Left colon (tissue), 2 donors: ENCODE data around the gene DGKB. TPM values are rescaled to one million over a fixed set of nuclear protein-coding genes. Genes with fewer than 3 reads are reported as not detected.
A peak's percentile ranks its signal among the peaks of the same experiment; 100 is the strongest.
"Not testable (repeated sequence)": the region's sequence is repeated elsewhere in the genome, so short reads cannot be mapped to it uniquely, and the experiment has no call there.

Experiments
- ATAC-seq: fragments of 200-7000 bp; cut with Tn5 transposase; one replicate; pipeline ENCODE4 v1.9.1; 2020; ENCODE audit warnings: mild to moderate bottlenecking, moderate library complexity
- DNase-seq, 2 donors: peaks; one replicate each; pipeline ENCODE4 v3.0.0-alpha.2; 2020
- intact Hi-C, 2 donors: fragments of 100-400 bp; cut with DNase I in 1 of 2; cut with micrococcal nuclease in 1 of 2; formaldehyde crosslinking; loops; one replicate each; pipeline versions ENCODE4 v1.11.2 to v1.14.0; 2022; cut with DNase I, micrococcal nuclease
- total RNA-seq, 2 donors: library from RNA; stranded (reverse); fragmentation: NEBNext Ultra II Directional; extraction: Animal tissue kit (Norgen Biotek cat#: 25700); gene quantifications; one replicate each; pipeline ENCODE4 v1.2.1, GENCODE V29; 2021
- donor health status: DM: no; HTN: no; CAD: no.
- donor health status: DM: yes; HTN: yes; CAD: no.

DGKB gene
- total RNA-seq, 2 donors from 2014 or later, result 0.06 to 0.39 TPM

DNA sequence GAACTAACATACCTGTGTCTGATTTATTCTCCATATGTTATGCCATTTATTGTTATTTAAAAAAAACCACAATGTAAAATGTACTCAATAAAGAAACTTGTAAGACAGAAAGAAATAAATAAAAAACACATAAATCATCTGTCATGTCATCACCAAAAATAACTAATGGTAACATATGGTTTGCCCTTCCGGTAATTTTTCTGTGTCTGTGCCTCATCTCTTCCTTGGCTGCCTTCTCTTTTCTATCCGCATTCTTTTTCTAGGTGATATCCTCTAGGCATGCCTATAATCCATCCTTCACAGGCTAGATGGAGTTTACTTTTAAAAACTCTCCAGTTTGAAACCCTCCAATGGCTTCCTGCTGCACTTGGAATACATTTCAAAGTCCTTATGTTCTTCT is 609.1 kb downstream of the DGKB start:
- intact Hi-C loops, result no loop called here
- ATAC-seq (peak; percentile 42), DNase-seq (no peak)

DNA sequence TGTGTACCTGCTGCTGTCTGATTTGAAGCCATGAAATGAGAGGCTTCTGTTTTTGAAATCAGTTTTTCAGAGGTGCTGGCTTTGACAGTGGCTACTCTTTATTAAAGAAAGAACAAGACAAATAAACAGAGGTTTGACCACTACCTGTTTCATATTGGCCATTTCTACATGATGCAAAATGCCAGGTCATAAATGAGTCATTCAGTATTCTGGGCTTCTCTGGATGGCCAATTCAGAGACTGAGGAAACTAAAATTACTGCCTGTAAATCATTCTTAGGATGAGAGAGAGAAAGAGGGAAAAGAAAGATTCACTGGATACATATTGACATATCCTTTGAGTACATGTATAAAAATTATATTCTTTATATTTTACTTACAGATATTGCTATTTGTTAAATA is 609.8 kb downstream of the DGKB start:
- intact Hi-C loops, result no loop called here
- ATAC-seq (no peak), DNase-seq (no peak)

DNA sequence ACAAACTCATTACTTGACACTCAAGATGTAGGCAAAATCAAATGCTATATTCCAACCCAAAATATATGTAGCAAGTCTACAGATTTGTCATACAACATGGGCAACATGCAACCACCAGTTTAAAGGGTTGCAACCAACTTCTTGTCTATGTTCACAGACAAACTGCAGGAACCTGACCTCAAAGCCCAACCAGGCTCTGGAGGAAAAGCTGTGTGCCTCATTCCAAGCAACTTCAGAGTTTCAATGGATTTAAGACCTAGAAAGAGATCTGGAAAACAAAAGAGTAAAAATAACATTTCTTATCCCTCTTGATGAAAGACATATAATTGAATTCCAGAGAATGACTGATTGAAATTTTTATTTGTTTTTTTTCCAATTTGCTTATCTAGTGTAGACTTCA is 612.6 kb downstream of the DGKB start:
- intact Hi-C loops, result no loop called here
- DNase-seq (no peak), ATAC-seq (no peak)

DNA sequence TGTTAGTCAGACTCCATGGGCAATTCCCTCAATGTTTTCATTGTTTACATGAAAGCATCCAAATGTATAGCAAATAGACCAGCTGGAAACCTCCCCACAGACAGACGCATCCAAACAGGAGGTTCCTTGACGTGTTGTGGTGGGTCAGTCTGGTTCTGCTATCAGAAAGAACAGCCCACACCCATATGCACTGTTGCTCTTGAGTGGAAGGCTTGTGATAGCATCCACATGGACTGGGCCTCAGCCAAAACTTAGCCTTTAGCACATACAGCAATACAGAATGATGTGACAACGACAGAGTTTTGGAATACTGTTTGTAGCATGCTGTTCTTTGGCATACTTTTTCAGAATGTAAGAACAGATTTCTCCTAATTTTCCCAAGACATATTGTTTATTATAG is 613.9 kb downstream of the DGKB start:
- DNase-seq, result no peak
- intact Hi-C loops, result no loop called here
- ATAC-seq, result no peak

DNA sequence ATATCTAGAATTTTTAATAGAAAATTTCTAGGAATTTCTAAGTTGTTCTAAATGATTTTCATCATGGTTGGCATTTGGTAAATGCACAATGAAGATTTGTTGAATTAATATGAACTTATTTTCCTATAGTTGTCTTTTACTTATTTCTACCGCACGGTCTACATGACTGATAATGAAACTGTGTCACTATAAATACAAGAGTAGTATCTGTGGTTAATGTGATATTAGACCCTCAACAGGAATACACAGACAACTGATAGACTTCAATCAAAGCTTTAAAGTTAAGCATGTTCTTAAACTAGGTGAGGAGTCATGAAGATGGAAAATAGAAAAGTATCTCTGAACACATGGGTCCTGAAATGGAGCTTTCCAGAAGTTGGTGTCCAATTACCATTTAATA is 615.2 kb downstream of the DGKB start:
- intact Hi-C loops, result no loop called here
- ATAC-seq (no peak), DNase-seq (no peak)

DNA sequence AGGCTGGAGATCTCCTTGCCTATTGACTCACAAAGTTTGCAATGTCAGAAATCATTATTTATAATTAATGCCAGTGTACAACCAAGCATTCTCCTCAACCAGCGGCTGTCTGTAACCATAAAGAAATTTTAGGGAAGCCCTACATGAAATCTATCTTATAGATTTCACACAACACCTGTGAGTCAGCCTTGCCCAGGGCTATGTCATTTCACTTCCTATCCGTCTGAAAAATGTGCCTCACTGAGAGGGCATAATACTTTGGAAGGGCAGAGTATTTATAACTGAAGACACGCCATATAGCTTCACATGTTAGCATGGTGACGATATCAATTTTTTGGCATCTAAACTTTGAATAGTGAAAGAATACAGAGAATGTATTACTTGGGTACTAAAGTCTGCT is 616.5 kb downstream of the DGKB start:
- DNase-seq (no peak), ATAC-seq (no peak)
- intact Hi-C loops, result no loop called here

DNA sequence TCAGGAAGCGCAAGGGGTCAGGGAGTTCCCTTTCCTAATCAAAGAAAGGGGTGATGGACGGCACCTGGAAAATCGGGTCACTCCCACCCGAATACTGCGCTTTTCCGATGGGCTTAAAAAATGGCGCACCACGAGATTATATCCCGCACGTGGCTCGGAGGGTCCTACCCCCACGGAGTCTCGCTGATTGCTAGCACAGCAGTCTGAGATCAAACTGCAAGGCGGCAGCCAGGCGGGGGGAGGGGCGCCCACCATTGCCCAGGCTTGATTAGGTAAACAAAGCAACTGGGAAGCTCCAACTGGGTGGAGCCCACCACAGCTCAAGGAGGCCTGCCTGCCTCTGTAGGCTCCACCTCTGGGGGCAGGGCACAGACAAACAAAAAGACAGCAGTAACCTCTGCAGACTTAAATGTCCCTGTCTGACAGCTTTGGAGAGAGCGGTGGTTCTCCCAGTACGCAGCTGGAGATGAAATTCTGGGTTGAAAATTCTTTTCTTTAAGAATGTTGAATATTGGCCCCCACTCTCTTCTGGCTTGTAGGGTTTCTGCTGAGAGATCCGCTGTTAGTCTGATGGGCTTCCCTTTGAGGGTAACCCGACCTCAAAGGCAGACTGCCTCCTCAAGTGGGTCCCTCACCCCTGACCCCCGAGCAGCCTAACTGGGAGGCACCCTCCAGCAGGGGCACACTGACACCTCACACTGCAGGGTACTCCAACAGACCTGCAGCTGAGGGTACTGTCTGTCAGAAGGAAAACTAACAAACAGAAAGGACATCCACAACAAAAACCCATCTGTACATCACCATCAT is 623.3 kb downstream of the DGKB start:
- DNase-seq, result peak in 1 of 2 donors; percentile 5
- ATAC-seq, intact Hi-C loops: not testable (repeated sequence)

DNA sequence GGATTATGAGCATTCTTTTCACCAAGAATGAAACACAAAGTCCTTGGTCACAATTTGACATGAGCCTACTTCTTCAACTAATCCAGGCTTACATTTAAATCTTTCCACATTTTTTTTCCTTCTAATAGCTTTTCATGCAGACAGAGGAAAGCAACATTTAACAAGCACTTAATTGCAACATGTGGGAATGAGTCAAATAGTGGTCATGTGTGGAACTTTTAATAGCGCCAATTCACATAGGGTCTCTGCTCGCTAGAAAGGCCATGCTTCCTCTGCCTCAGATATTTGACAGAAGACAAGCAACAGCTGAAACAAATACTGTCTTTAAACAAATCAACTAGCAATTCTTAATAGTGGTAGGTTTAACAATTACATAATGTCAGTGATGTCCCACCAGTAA is 627.2 kb downstream of the DGKB start:
- no peak for DNase-seq
- ATAC-seq, result no peak
- intact Hi-C loops, result no loop called here

DNA sequence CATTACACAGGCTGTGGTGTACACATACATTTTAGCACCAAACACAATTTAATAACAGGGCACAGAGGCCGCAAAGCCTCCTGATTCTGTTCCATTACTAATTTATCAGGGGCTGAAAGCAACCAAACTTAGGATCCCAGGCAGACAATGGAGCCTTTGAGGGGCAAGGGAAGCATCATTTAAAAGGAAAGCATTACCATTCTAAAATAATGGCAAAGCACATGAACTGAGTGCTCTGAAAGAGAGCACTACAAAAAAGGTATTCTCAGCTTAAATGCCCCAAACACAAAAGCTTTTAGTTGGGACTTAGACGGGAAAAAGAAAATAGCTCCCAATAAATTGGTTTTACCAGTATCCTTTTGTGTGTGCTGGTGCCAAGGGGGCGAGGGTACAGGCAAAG is 631.1 kb downstream of the DGKB start:
- ATAC-seq, result no peak
- intact Hi-C loops, result no loop called here
- no peak for DNase-seq

DNA sequence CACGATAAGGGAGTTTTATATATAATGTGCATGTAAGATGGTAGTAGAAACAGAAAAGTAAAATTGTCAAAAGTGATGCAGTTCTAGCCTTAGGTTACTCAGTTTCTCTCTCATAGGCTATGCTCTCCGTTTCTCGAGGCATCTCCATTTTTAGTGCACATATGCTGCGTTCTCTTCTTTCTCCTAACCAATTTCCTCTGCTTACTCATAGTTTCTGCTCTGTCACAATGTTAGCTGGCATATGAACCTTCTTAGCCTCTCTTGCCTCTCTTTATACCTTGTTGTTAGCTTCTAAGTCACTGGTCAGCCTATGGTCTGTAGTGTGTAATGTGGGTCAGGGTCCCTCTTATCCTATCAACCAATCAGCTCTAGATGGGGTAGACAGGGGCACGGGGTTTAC is 632.5 kb downstream of the DGKB start:
- intact Hi-C loops, result no loop called here
- ATAC-seq (no peak), DNase-seq (no peak)

DNA sequence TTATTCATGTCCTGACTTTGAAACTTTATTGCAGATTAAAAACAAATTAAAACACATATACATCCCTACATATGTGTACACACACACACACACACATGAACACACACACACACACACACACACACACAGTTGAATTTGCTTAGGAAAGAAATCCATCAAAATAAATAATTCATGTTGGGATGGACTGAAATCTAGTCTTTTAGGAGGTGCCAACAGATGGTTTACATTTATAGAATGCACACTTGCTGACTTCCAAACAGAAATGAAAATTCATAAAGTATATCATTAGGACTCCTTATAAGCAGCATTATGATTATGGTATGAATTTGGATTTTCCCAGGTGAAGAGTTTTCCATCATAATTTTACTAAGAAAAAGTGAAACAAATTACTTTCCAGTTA is 642.5 kb downstream of the DGKB start:
- intact Hi-C loops, result no loop called here
- ATAC-seq, result no peak
- no peak for DNase-seq

DNA sequence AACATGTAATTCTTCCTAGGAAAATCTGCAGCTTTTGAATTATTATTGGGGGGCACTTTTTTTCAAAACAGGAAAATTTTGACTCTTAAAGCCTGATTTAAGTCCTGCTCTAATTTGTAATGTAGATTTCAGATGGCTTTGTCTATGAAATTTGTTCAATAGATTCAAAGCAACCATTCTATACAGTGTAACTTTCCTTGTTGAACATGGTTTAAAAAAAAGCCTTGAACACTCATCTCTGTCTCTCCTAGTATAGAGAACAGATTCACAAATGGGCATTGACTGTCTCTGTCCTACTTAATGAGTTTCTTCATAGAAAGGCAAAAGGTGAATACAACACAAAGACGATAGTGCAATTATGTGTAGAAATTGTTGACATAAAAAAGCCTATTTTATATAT is 643.7 kb downstream of the DGKB start:
- intact Hi-C loops, result no loop called here
- no peak for ATAC-seq
- DNase-seq, result no peak

DNA sequence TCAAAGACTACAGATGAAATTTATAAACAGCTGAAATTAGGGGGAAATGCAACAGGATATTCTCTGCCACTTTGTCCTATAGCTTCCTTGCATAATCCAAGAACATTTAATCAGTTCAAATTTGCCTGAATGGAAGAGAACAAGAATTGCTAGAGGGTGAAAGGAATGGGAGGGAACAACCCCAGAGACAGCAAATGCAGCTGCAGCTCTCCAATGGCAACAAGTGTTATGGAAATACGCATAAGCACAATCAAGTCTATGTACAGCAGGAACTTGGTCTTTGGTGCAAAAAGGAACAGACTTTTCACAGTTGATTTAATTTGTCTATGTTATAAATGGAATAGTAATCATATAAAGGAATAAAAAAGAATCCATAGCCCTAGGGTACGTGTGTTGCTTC is 644.1 kb downstream of the DGKB start:
- DNase-seq, result no peak
- ATAC-seq, result no peak
- intact Hi-C loops, result no loop called here

DNA sequence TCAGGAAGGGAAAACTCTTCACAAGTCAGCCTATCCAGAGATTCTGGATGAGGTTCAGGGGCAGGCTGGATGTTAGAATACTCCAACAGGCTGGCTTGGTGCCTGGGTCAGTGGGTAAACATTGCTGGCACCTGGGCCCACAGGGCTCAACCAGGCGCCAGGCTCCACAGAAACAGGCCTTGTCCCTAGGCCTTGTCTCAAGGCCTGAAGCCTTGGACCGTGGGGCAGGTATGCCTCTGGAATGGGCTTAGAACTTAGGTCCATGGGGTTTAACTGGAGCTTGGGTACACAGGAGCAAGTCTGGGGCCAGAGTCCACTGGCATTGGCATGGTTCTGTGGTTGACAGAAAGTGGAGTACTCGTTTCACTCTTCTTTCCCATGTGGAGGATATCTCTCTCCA is 650.1 kb downstream of the DGKB start:
- ATAC-seq (no peak), DNase-seq (no peak)
- intact Hi-C loops, result no loop called here

DNA sequence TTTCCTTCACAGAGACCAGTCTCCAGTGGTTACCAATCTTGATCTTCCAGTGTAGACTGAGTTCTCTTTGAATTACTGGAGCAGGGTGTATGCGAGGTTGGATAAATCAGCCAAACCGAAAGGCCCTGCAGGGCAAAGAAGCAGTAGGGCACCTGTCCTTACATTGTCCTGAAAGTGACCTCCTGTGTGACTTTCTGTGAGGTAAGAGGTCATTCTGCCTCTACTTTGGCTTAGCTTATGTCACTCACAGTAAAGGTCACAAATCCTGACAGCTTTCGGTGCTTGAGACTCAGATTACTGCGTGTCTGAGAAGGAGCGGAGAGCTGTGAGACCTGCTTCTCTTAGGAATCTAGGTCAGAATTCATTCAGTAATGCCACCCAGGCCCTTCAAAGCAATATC is 660.4 kb downstream of the DGKB start:
- intact Hi-C loops, result no loop called here
- DNase-seq (no peak), ATAC-seq (no peak)

DNA sequence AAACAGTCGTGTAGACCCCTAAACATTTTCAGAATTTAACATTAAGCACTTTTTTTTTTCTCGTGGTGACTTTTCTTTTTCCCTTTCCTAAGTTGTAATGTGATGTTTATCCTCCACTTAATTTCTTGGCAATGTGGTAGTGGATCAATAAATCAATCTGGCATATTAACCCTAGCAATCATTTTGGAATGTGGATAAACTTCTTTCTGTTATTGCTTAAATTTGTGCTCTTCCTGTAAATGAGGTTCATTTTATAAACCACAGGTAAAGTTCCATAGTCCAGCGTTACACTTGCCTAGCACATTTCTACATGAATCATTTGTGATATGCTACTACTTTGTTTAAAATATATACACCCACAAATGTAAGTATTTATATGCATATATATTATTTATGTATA is 665.7 kb downstream of the DGKB start:
- ATAC-seq (no peak), DNase-seq (no peak)
- intact Hi-C loops, result no loop called here

DNA sequence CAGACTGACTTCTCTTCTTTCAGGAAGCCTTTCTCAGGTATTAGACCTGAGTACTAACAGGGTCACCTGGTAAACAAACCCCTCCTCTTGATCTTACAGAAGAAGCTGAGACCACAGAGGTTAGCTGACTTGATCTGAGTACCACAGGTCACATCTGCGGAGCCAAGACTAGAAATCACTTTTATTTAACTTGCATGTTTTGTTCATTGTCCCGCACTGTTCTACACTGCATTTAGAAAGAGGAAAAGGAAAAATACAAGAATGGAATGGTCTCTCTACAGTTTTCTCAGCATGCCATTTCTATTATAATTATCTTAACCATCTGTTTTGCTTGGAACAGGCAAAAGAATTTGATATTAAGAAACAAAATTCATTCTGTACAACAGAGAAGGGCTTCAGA is 667.5 kb downstream of the DGKB start:
- ATAC-seq (no peak), DNase-seq (no peak)
- intact Hi-C loops, result no loop called here

DNA sequence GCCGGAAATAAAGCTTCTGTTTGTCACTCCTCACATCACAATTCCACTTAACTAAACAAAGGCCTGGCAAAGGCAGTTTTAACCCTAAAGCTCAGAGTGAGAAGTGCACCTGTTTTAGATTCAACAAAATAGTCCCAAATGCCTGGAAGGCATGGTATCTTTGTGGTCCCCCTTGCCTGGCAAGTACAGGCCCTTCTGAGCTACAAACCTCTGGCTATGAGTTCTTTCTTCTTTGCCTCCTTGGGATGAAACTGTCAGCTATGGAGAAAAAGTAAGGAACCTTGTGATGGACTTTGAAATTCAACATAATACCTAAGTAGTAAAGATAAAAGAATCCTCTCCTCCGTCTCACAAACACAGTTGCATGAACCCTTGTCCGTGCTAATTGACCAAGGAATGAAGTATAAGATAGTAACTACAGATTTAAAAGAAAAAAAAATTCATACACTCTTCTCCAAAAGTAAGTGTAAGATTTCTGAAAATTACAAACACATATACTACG is 668.6 kb downstream of the DGKB start:
- intact Hi-C loops, result no loop called here
- ATAC-seq, result peak; percentile 70
- no peak for DNase-seq

DNA sequence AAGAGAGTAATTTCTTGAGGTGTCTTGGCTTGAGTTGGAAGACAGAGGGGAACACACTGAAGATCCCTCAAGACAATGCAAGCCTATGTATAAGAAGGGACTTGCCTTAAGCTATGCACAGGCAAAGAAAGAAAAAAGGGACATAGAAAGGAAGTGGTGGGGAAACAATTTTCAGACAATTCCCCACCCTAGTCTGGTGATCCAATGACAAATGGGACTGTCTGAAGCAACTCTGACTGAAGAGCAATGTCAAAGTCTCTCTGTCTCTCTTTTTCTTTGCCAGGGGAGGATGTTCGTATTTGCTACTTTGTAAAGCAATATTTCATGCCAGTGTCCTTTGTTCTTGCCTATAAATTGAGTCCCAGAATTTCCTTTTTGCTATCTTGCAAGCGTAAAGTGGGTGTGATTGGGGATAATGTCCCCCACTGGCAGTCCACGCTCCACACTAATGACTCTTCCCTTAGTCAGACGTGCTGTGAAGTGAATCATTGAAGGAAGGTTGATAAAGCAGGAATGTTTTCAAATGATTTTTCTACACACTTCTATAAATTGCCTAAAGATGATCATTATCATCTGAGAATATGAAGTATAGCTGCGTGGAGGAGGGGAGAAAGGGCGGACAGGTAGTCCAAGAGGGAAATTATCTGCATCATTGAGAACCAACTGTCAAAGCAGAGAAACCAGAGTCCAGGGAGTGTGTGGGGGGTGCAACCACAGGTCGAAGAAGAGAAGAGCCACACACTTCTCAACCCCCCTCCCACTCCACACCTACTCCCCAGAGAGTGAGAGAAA is 669.3 kb downstream of the DGKB start:
- DNase-seq (peak; percentile 7 to 25), ATAC-seq (peak; percentile 88)
- intact Hi-C loops, result no loop called here

DNA sequence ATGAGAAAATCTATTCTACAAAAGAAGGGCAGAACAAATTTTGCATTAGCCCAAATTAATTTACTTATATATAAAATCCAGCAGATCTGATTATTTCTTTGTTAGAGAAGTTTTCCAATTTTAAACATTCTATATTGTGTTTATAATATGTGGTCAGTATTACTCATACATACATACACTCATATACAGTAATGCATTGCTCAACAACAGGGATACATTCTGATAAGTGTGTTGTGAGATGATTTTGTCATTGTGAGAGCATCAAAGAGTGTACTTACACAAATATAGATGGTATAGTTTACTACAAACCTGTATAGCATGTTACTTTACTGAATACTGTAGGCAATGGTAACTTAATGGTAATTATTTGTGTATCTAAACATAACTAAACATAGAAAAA is 673.5 kb downstream of the DGKB start:
- ATAC-seq (no peak), DNase-seq (no peak)
- intact Hi-C loops, result no loop called here
